ENCODE results near the gene SERPINF2.

GRCh38 chr17:1743088-1743439 lies 393 bp downstream of the SERPINF2 start:
- TF ChIP-seq CTCF (IDR thresholded peaks at IDR 0.05) (no peak), POLR2A (IDR thresholded peaks at IDR 0.05) (no peak), POLR2AphosphoS5 (IDR thresholded peaks at IDR 0.05) (no peak)

Data from breast epithelium (tissue), 3 donors.